GM06990 (cell line): ENCODE measurements around the gene TSKS.

Experiments used
- DNase-seq: peaks from one replicate; pipeline ENCODE4 v3.0.0-alpha.2; 2011; ENCODE audit not compliant: insufficient read length; ENCODE audit errors: extremely low read depth
- H3K27me3 ChIP-seq: replicated peaks from 2 replicates; pipeline ENCODE4 v1.6.0; 2011; ENCODE audit warnings: low read length; ENCODE audit not compliant: control insufficient read depth, insufficient read depth
- H3K36me3 ChIP-seq: 2 replicates; pipeline ENCODE4 v1.5.1; 2011; ENCODE audit warnings: low read length; ENCODE audit not compliant: control insufficient read depth, insufficient read depth
- H3K4me3 ChIP-seq: replicated peaks from 2 replicates; pipeline ENCODE4 v1.5.1; 2011; ENCODE audit warnings: low read depth, mild to moderate bottlenecking, control low read depth, low read length
- TF ChIP-seq, protein P1 (sequence below): IDR thresholded peaks from 2 replicates; pipeline ENCODE4 v1.5.1; 2011; ENCODE audit warnings: low read length, control low read depth, mild to moderate bottlenecking, inconsistent platforms; ENCODE audit not compliant: insufficient read depth, poor library complexity, severe bottlenecking

TSKS gene

DNA sequence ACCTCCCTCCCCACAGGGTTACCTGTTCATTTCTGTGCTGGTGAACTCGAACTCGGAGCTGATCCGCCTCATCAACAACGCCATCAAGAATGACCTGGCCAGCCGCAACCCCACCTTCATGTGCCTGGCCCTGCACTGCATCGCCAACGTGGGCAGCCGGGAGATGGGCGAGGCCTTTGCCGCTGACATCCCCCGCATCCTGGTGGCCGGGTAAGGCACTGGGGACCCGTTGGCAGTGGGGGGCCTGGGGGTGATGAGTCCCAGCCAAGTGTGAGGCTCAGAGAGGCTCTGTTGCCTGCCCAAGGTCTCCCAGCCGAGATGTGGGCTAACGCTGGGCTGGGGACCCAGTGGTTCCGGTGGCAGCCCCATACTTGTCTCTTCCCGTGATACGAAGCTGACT, 19.4 kb upstream of the TSKS start:
- TF ChIP-seq, protein P1, sequence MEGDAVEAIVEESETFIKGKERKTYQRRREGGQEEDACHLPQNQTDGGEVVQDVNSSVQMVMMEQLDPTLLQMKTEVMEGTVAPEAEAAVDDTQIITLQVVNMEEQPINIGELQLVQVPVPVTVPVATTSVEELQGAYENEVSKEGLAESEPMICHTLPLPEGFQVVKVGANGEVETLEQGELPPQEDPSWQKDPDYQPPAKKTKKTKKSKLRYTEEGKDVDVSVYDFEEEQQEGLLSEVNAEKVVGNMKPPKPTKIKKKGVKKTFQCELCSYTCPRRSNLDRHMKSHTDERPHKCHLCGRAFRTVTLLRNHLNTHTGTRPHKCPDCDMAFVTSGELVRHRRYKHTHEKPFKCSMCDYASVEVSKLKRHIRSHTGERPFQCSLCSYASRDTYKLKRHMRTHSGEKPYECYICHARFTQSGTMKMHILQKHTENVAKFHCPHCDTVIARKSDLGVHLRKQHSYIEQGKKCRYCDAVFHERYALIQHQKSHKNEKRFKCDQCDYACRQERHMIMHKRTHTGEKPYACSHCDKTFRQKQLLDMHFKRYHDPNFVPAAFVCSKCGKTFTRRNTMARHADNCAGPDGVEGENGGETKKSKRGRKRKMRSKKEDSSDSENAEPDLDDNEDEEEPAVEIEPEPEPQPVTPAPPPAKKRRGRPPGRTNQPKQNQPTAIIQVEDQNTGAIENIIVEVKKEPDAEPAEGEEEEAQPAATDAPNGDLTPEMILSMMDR: no peak
- Histone ChIP-seq H3K27me3 (no peaks in the 10 kb centered on the region), H3K4me3 (no peak overlapping the region), H3K36me3 (peaks cover 13% of the 10 kb centered on the region)
- no peak for DNase-seq

- TF ChIP-seq, protein P1: no peak
Observed at GRCh38 chr19:49781394-49781793, 18.3 kb upstream of the TSKS start.

DNA sequence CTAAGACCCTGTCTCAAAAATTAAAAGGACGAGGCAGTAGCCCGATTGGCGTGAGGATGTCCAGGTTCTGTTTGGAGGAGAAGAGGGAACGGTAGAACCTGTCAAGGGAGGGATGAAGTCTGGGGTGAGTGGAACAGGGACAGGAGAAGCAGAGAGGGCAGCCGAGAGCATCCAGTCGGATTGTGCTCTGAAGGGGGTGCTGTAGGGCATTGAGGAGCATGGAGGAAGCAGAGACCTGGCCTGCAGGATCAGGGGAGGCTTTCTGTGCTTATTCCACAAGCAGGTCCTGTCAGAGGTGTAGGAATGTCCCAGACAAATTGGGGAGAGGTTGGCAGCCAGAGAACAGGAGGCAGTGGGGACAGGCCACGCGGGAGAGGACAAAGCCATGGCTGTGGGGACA, 17.8 kb upstream of the TSKS start:
- H3K27me3 ChIP-seq: no peaks in the 10 kb centered on the region
- DNase-seq: no peak
- TF ChIP-seq, protein P1: no peak
- no peak overlapping the region for H3K4me3 ChIP-seq
- peaks cover 10% of the 10 kb centered on the region for H3K36me3 ChIP-seq

More at GRCh38 chr19:49781394-49781793, 18.3 kb upstream of the TSKS start:
- H3K27me3 ChIP-seq: no peaks in the 10 kb centered on the region
- DNase-seq: no peak
- H3K36me3 ChIP-seq: peaks cover 10% of the 10 kb centered on the region
- H3K4me3 ChIP-seq: no peak overlapping the region

- Histone ChIP-seq H3K36me3 (peaks cover 11% of the 10 kb centered on the region), H3K4me3 (no peak overlapping the region), H3K27me3 (no peaks in the 10 kb centered on the region)
- peak; percentile 30 for DNase-seq
- TF ChIP-seq, protein P1: no peak
Observed at GRCh38 chr19:49779731-49780555, 16.8 kb upstream of the TSKS start.

- no peaks in the 10 kb centered on the region for H3K27me3 ChIP-seq
- H3K36me3 ChIP-seq: peaks cover 4% of the 10 kb centered on the region
- no peak for DNase-seq
- TF ChIP-seq, protein P1: no peak
- no peak overlapping the region for H3K4me3 ChIP-seq
Observed at GRCh38 chr19:49776371-49776764, 13.3 kb upstream of the TSKS start.
